Glomerular visceral epithelial cell (primary cell): ENCODE data around the gene MTHFD2L.

Source experiments
- DNase-seq: peaks from one replicate; pipeline ENCODE4 v3.0.0-alpha.2; 2016; ENCODE audit errors: extremely low spot score

MTHFD2L gene

DNA sequence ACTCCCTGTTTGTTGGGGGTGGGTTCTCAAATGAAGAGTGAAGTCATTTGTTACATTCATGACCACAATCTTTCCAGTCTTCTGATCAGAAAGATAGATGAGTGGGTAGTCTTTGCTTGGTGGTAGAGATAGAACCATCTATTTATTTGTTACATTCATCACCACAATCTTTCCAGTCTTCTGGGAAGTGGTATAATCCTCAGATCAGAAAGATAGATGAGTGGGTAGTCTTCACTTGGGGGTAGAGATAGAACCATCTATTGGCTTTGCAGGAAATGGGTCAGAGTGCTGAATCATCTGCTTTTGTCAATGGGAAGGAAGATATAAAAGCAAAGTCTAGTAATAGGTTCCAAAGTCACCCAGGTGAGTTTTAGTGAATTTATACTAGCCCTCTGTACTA lies 86.1 kb downstream of the MTHFD2L start:
- DNase-seq = no peak

GRCh38 chr4:74252933-74253332 lies 95.0 kb downstream of the MTHFD2L start:
- no peak for DNase-seq

DNA sequence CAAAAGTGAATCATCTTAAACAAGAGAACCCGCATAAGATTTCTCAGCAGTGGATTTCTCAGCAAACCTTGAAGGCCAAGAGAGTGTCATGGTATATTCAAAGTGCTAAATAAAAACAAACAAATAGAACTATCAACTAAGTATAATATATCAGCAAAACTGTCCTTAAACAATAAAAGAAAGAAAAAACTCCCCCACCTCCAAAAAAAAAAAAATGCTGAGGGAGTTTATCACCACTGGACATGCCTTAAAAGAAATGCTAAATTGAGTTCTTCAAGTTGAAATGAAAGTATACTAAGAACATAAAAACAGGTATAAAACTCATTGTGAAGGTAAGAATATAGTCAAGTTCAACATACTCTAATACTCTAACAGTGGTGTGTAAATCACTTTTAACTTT lies 96.5 kb downstream of the MTHFD2L start:
- no peak for DNase-seq

GRCh38 chr4:74255096-74255495 lies 97.2 kb downstream of the MTHFD2L start:
- DNase-seq = no peak

- peak; percentile 7 for DNase-seq
Observed at GRCh38 chr4:74258963-74259362, 101.0 kb downstream of the MTHFD2L start.

DNA sequence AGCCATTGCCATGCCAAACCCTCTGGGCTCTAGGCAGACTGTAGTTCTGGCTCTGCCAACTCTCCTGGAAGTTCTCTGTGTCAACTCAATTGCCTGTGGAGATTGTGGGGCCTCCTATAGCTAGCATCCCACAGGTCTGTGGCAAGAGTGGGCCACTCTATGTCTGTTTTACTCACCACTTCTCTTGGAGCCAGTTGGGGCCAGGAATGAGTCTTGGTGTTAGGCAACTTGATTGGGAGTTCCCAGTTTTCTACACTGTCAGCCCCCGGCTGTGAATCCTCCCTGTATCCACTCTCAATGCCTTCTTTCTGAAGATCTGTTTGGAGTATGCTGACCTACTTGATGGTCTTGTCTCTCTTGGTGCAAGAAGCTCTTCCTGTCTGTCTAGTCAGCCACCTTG lies 102.1 kb downstream of the MTHFD2L start:
- DNase-seq = no peak

DNA sequence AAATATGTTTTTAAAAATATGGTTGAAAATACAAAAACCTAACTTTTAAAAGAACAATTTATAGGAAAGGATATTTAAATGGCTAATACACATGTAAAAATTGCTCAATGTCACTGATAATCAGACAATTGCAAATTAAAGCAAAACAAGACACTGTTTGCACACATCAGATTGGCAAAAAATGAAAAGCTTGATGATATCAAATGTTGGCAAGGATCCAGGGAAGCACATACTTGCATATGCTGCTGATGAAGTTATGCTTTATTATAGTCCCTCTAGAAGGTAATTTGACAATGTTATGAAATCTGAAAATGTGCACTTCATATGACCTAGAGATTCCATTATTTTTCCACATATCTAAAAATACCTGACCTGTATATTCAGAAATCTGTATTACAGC lies 104.6 kb downstream of the MTHFD2L start:
- no peak for DNase-seq

DNA sequence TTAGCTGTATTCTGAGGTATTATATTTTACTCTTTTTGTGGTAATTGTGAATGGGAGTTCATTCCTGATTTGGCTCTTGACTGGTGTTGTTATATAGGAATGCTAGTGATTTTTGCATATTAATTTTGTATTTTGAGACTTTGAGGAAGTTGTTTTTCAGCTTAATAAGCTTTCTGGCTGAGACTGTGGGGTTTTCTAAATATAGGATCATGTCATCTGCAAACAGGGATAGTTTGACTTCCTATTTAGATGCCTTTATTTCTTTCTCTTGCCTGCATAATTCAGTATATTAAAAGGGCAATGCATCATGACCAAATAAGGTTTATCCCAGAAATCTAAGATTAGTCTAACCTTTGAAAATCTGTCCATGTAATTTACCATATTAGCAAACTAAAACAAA lies 105.6 kb downstream of the MTHFD2L start:
- no peak for DNase-seq

- DNase-seq = no peak
Observed at GRCh38 chr4:74266081-74266480, 108.2 kb downstream of the MTHFD2L start.

DNA sequence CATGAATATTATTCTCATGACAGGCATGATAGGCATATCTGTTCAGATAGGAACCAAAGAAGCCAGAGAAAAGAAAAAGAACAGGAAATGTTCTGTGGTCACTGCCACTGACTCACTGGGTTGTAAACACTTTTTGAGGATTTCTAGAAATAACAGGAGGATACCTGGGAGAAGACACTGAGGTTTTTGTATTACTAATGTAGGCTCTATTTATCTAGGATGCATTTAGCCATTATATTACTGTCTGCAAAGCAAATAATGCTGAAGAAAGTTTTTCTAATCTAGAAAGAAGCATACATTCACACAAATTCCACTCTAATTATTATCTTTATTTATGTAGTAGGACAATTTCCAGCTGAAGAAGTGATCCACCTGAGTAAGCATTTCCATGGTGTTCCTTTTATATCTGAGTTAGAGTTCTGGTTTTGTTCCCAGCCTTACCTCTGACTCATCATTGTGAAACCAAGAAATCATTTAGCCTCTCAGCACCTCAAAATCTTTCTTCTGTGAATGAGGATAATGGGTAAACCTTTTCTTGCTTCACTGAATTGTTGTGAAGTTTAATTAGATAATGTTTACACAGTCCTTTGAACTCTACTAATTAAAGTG lies 110.2 kb downstream of the MTHFD2L start:
- peak; percentile 75 for DNase-seq

GRCh38 chr4:74268643-74269042 lies 110.7 kb downstream of the MTHFD2L start:
- DNase-seq = no peak

DNA sequence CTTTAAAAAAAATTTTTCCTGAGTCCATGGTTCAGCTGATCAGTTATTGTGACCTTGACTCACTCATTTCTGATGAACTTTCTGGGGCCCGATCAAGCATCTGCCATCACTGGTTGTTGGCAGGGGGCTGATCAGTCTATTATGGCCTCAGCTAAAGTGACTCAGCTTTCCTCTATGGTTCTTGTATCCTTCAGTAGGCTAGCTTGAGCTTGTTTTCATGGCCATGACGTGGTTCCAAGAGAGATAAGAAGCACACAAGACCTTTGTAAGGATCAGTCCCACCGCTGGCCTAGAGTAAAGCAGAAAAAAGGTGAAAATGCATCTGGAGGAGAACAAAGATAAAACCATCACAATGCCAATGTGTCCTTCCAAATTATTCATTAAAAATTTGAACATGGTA lies 120.6 kb downstream of the MTHFD2L start:
- DNase-seq = no peak

DNA sequence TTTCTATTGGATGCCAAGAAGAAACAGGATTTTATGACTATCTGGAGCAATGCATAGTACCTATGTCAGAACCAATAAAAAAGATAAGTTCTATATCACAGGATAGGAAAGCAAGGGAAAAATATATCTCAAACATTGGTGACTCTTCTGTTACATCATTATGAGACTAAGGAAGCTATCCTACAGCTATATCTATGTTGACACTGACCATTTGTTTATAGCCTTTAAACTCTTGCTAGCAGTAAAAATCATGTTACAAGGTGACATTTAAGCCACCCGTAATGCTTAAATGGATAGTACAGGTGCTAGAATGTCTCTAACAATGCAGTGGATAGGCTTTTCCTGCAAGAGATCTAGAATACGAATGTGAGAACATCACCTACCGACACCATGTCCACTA lies 121.8 kb downstream of the MTHFD2L start:
- DNase-seq = no peak

DNA sequence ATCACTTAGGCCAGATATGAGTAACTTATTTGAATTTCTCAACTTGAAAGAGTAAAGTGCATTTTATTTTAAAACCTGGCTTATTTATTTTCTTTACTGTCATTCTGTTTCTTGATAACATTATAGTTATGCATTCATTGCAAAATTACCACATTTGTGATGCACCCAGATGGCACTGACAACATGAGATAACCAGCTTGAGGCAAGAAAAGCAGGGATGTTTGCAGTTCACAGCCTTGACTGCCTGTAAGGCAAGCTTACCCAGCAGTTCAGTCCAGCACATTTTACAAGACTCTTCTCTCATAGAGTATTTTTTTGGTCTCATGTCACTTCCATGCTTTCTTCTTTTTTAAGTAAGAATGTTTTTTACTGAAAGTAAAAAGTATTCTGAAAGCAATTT lies 125.0 kb downstream of the MTHFD2L start:
- no peak for DNase-seq

- peak; percentile 76 for DNase-seq
Observed at GRCh38 chr4:74283614-74284013, 125.7 kb downstream of the MTHFD2L start.

- DNase-seq = peak; percentile 66
Observed at GRCh38 chr4:74284053-74284452, 126.1 kb downstream of the MTHFD2L start.

GRCh38 chr4:74287164-74287563 lies 129.2 kb downstream of the MTHFD2L start:
- DNase-seq = no peak

GRCh38 chr4:74287791-74288190 lies 129.9 kb downstream of the MTHFD2L start:
- no peak for DNase-seq

- no peak for DNase-seq
Observed at GRCh38 chr4:74291471-74291870, 133.6 kb downstream of the MTHFD2L start.

DNA sequence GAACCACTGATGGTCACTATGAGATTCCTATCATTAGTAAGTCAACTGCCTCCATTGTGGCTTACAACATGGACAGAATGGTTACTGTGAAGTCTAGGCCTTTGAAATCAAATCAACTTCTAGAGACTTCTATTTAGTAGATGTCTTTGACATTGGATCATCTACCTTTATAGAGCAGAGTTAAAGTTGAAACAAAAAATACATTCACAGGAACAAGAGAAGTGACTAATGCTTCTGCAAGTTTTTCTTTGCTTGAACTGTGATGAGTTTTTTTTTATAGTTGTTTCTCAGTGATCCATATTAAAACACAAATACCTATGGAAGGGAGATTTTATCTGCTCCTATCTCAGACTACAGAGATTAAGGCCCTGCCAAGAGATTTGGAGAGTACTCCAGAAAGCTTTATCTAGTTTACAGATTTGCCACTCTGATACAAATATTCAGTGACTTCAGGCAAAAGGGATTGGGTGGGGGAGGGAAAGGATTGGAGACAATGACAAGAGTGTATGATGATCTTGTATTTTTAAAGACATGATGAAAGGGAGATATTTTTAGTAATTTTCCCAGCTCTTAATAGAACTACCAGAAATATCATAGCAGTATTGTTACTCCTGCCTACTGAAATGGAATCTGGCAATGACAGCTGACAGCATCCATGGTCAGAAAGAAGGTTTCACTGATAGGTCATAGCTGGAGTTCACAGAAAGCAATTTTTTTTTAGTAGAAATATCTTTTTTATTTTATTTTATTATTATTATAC lies 134.4 kb downstream of the MTHFD2L start:
- no peak for DNase-seq

DNA sequence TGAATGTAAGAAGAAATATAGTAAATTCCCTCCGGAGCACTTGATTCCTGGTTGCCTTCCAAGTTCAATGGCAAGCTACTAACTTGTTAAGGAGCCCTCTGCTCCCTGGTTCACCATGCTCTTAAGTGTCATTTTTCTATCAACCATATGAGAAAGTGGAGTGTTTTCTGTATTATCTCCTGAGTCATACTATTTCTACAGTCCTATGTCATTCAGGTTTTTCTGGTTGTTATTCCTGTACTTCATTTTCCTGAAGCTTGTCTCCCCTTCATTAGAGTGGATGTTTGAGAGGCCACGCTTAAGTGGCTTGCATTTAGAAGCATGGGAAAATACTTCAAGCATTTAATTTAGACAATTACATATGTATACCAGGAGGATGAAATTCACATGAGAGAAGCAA lies 135.6 kb downstream of the MTHFD2L start:
- no peak for DNase-seq

DNA sequence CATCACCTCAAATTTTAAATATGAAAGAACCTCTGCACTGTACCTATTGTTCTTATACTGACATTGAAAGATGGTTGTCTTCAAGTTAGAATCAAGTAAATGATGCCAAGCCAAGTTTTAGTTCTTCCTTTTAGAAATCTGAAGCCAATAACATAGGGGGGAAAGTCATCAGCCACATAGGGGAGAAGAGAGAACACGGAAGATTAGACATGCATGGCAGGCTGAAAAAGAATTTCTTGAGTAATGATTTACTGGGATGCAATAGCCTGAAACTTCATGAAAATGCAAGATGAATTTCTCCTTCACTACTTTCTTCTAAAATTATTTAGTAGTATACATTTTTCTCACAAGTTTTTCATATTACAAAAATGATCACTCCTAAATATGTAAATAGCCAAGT lies 136.8 kb downstream of the MTHFD2L start:
- DNase-seq = peak; percentile 15

DNA sequence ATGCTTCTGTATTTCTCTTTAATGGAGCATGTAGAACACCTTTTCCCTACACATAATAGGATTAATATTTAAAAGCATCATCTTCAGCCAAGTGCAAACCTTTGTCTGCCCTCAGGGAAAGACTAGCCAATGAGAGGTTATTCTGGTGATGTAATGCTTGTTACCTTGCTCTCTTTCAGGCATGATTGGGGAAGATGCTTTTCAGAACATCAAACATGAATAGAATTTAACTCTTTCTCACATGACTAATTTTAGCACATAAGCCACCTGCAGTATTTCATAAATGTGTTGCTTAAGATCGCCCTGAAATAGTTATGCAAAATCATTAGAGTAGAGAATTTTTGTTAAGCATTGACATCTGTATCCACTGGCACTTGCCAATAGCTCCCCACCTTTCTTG lies 139.6 kb downstream of the MTHFD2L start:
- DNase-seq = no peak
